ENCODE data around the gene MSRB3.

Gene MSRB3

DNA sequence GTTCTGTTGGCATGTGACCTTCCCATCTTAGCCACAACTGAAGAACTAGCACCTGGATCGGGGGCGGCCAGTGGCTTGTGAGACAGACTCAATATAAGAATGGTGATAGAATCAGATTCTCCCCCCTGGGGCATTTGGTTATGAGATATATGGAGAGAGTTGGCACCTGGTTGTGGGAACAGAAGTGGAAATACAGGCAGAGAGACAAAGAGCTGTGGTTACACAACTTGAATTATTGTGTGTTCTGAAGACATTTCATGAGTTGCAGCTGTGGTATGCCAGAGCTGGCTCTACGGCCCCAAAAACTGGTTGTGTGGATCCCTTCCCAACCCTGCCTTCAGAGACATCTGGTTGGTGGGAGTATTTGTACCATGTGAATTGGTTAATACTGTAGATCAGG lies 2.9 kb upstream of the MSRB3 start:
- Histone ChIP-seq H3K4me3 (ENCODE audit: low read depth, low read length) (no peak overlapping the region), H3K27me3 (ENCODE audit: control insufficient read depth, insufficient read depth, low read length) (no peaks in the 10 kb centered on the region), H3K4me1 (no peaks in the 10 kb centered on the region), H3K9ac (no peak overlapping the region), H3K9me3 (ENCODE audit: control insufficient read depth, low read length) (no peaks in the 10 kb centered on the region), H3K27ac (no peak overlapping the region), H3K36me3 (ENCODE audit: control insufficient read depth, insufficient read depth, low read length) (no peaks in the 10 kb centered on the region), H2AFZ (no peak overlapping the region), H3K79me2 (no peaks in the 10 kb centered on the region), H3K4me2 (ENCODE audit: low read length) (no peak overlapping the region)
- TF ChIP-seq, protein P1, sequence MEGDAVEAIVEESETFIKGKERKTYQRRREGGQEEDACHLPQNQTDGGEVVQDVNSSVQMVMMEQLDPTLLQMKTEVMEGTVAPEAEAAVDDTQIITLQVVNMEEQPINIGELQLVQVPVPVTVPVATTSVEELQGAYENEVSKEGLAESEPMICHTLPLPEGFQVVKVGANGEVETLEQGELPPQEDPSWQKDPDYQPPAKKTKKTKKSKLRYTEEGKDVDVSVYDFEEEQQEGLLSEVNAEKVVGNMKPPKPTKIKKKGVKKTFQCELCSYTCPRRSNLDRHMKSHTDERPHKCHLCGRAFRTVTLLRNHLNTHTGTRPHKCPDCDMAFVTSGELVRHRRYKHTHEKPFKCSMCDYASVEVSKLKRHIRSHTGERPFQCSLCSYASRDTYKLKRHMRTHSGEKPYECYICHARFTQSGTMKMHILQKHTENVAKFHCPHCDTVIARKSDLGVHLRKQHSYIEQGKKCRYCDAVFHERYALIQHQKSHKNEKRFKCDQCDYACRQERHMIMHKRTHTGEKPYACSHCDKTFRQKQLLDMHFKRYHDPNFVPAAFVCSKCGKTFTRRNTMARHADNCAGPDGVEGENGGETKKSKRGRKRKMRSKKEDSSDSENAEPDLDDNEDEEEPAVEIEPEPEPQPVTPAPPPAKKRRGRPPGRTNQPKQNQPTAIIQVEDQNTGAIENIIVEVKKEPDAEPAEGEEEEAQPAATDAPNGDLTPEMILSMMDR (IDR thresholded peaks at IDR 0.05): no peak

DNA sequence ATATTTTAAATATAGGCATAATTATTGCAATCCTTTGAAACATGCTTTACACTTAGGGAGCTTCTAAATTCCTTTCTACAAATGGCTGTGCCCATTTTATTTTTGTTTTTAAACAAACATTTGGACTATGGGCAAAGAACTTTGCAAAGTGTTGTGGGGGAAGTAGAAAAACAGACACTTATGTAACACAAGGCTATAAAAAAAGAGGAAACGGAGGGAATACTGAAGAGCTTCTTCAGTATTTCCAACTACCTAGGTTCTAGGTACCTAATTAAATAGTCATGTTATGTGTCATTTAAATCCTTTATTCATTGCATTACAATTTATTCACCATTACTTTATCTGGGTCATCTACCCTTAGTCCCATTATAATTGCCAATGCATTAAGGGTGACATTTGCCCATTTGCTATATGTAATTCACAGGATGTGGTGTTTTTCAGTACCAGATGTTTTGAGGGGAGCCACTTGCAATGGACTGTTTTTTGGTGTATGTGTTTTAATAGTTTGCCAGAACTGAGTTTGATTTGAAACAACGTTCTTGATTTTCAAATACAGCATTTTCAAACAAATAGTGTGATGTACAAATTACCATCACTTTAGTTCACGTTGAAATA lies 1.5 kb upstream of the MSRB3 start:
- Histone ChIP-seq H3K4me2 (ENCODE audit: low read length) (no peak overlapping the region), H3K27ac (no peak overlapping the region), H3K36me3 (ENCODE audit: control insufficient read depth, insufficient read depth, low read length) (no peaks in the 10 kb centered on the region), H2AFZ (no peak overlapping the region), H3K27me3 (ENCODE audit: control insufficient read depth, insufficient read depth, low read length) (no peaks in the 10 kb centered on the region), H3K4me3 (ENCODE audit: low read depth, low read length) (no peak overlapping the region), H3K79me2 (no peaks in the 10 kb centered on the region), H3K9ac (no peak overlapping the region), H3K4me1 (no peaks in the 10 kb centered on the region), H3K9me3 (ENCODE audit: control insufficient read depth, low read length) (no peaks in the 10 kb centered on the region)
- TF ChIP-seq, protein P1 (IDR thresholded peaks at IDR 0.05): no peak

DNA sequence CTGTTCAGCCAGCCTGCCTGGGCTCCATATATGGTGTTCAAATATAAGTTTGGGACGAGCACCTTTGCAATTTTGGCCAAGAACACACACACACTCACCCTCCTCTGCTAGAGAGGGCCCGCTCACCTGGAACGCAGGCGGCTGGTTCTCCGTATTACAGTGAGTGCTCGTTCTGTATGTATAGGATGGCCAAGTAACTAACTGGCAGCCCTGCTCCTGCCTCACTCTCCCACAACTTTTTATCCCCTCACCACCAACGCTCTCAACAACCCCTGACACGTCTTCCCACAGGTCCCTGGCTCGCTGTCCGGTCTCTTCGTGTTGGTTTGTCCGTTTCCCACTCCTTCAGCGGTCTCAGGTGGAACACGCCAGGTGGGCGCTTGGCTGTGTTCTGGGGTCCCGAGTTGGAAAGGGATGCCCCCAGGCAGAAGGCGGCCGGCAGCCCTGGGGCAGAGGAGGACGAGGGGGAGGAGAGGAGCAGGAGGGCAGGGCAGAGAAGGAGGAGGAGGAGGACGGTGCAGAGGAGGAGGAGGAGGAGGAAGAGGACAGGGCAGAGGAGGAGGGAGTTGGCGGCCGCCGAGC lies 398 bp upstream of the MSRB3 start:
- TF ChIP-seq, protein P1 (IDR thresholded peaks at IDR 0.05): no peak
- H3K36me3 ChIP-seq (ENCODE audit: control insufficient read depth, insufficient read depth, low read length): no peaks in the 10 kb centered on the region
- no peaks in the 10 kb centered on the region for H3K79me2 ChIP-seq
- no peaks in the 10 kb centered on the region for H3K27me3 ChIP-seq (ENCODE audit: control insufficient read depth, insufficient read depth, low read length)
- no peaks in the 10 kb centered on the region for H3K4me1 ChIP-seq
- H3K4me2 ChIP-seq (ENCODE audit: low read length): peak overlapping the region; percentile 88
- no peaks in the 10 kb centered on the region for H3K9me3 ChIP-seq (ENCODE audit: control insufficient read depth, low read length)
- peak overlapping the region; percentile 38 for H3K27ac ChIP-seq
- peak overlapping the region; percentile 64 for H3K4me3 ChIP-seq (ENCODE audit: low read depth, low read length)
- H3K9ac ChIP-seq: no peak overlapping the region
- peak overlapping the region; percentile 95 for H2AFZ ChIP-seq

DNA sequence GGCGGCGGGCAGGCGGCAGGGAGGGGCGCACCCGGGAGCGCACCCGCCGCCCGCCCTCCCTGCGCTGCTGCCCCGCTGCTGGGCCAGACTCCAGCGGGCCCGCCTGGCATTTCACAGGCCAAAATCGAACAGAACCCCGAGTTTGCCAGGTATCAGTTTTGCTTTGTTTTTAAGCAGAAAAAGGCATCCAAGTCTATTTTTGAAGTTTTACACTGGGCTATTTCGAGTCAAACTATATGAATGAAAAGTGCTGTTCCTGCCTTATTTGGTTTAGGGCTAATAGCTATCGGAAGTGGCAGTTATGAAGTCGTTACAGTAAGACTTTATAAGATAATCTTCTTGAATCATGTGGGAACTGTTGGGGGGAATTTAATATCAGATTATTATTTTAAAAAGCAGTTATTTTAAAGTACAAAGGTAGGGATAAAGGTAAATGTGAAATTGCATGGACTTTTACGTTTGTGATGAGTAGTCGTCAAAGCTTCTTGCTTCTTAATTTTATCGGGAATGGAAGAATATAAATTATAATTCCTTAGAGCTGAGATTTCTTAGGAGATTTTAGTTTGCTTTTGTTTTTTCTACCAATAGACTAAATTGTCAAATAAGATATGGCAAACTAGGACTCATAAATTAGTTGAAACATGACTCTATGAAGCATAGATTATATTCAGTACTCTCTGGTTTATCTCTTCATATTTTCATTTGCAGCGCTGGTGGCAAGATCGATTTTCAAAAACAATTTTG lies 1.1 kb downstream of the MSRB3 start:
- Histone ChIP-seq H3K4me1 (no peaks in the 10 kb centered on the region), H3K27ac (no peak overlapping the region)

More for the DNA sequence above, 1.1 kb downstream of the MSRB3 start:
- TF ChIP-seq, protein P1 (IDR thresholded peaks at IDR 0.05): no peak
- H3K9me3 ChIP-seq (ENCODE audit: control insufficient read depth, low read length): no peaks in the 10 kb centered on the region
- no peaks in the 10 kb centered on the region for H3K36me3 ChIP-seq (ENCODE audit: control insufficient read depth, insufficient read depth, low read length)
- H2AFZ ChIP-seq: peak overlapping the region; percentile 95
- H3K27me3 ChIP-seq (ENCODE audit: control insufficient read depth, insufficient read depth, low read length): no peaks in the 10 kb centered on the region
- peak overlapping the region; percentile 64 for H3K4me3 ChIP-seq (ENCODE audit: low read depth, low read length)
- H3K4me2 ChIP-seq (ENCODE audit: low read length): peak overlapping the region; percentile 88
- no peak overlapping the region for H3K9ac ChIP-seq
- H3K79me2 ChIP-seq: no peaks in the 10 kb centered on the region
